GM21526 (cell line): ENCODE data around the gene STARD3NL.
A peak's percentile ranks its signal among the peaks of the same experiment; 100 is the strongest.

Experiments used
- ATAC-seq: cut with Tn5 transposase; IDR thresholded peaks from one replicate; pipeline ENCODE4 v1.9.1; 2021; ENCODE audit warnings: moderate library complexity; ENCODE audit not compliant: unreplicated experiment, low FRiP score

Gene STARD3NL

GRCh38 chr7:38181111-38181510 is 3.1 kb downstream of the STARD3NL start:
- no peak for ATAC-seq

GRCh38 chr7:38182450-38182849 is 4.4 kb downstream of the STARD3NL start:
- ATAC-seq: no peak

GRCh38 chr7:38185395-38186307 is 7.6 kb downstream of the STARD3NL start:
- ATAC-seq: no peak

- ATAC-seq: no peak
Measured at GRCh38 chr7:38186593-38187314, 8.7 kb downstream of the STARD3NL start.

GRCh38 chr7:38187794-38188440 is 9.9 kb downstream of the STARD3NL start:
- peak; percentile 59 for ATAC-seq

- no peak for ATAC-seq
Measured at GRCh38 chr7:38189231-38189938, 11.3 kb downstream of the STARD3NL start.

- no peak for ATAC-seq
Measured at GRCh38 chr7:38190011-38190410, 12.0 kb downstream of the STARD3NL start.

GRCh38 chr7:38191791-38192190 is 13.7 kb downstream of the STARD3NL start:
- no peak for ATAC-seq

GRCh38 chr7:38192327-38192726 is 14.3 kb downstream of the STARD3NL start:
- ATAC-seq: no peak

GRCh38 chr7:38195804-38196595 is 18.0 kb downstream of the STARD3NL start:
- no peak for ATAC-seq

GRCh38 chr7:38198366-38198765 is 20.3 kb downstream of the STARD3NL start:
- no peak for ATAC-seq

- no peak for ATAC-seq
Measured at GRCh38 chr7:38199154-38199553, 21.1 kb downstream of the STARD3NL start.

- no peak for ATAC-seq
Measured at GRCh38 chr7:38199782-38200181, 21.7 kb downstream of the STARD3NL start.

GRCh38 chr7:38206071-38206470 is 28.0 kb downstream of the STARD3NL start:
- ATAC-seq: no peak

- no peak for ATAC-seq
Measured at GRCh38 chr7:38207843-38208242, 29.8 kb downstream of the STARD3NL start.

GRCh38 chr7:38211486-38211885 is 33.4 kb downstream of the STARD3NL start:
- no peak for ATAC-seq

GRCh38 chr7:38211940-38212339 is 33.9 kb downstream of the STARD3NL start:
- no peak for ATAC-seq

GRCh38 chr7:38215115-38215514 is 37.1 kb downstream of the STARD3NL start:
- no peak for ATAC-seq

GRCh38 chr7:38215735-38216670 is 38.0 kb downstream of the STARD3NL start:
- ATAC-seq: peak; percentile 89
